ENCODE results near the gene LRRC4C.

LRRC4C gene

GRCh38 chr11:41133023-41133422 is 326.4 kb downstream of the LRRC4C start:
- no peak for DNase-seq (ENCODE audit: low read depth in 2 of 3, low spot score in 1 of 3)

GRCh38 chr11:41121600-41121999 is 337.9 kb downstream of the LRRC4C start:
- no peak for DNase-seq (ENCODE audit: low read depth in 2 of 3, low spot score in 1 of 3)

- DNase-seq (ENCODE audit: low read depth in 2 of 3, low spot score in 1 of 3): no peak
Measured at GRCh38 chr11:41119484-41119883, 340.0 kb downstream of the LRRC4C start.

GRCh38 chr11:41118521-41118920 is 340.9 kb downstream of the LRRC4C start:
- no peak for DNase-seq (ENCODE audit: low read depth in 2 of 3, low spot score in 1 of 3)

- DNase-seq (ENCODE audit: low read depth in 2 of 3, low spot score in 1 of 3): no peak
Measured at GRCh38 chr11:41116970-41117369, 342.5 kb downstream of the LRRC4C start.

- no peak for DNase-seq (ENCODE audit: low read depth in 2 of 3, low spot score in 1 of 3)
Measured at GRCh38 chr11:41115066-41115465, 344.4 kb downstream of the LRRC4C start.

GRCh38 chr11:41113160-41113559 is 346.3 kb downstream of the LRRC4C start:
- DNase-seq (ENCODE audit: low read depth in 2 of 3, low spot score in 1 of 3): no peak

- no peak for DNase-seq (ENCODE audit: low read depth in 2 of 3, low spot score in 1 of 3)
Measured at GRCh38 chr11:41110527-41110926, 348.9 kb downstream of the LRRC4C start.

- no peak for DNase-seq (ENCODE audit: low read depth in 2 of 3, low spot score in 1 of 3)
Measured at GRCh38 chr11:41102471-41102870, 357.0 kb downstream of the LRRC4C start.

- no peak for DNase-seq (ENCODE audit: low read depth in 2 of 3, low spot score in 1 of 3)
Measured at GRCh38 chr11:41099654-41100053, 359.8 kb downstream of the LRRC4C start.

GRCh38 chr11:41085123-41085522 is 374.3 kb downstream of the LRRC4C start:
- no peak for DNase-seq (ENCODE audit: low read depth in 2 of 3, low spot score in 1 of 3)

GRCh38 chr11:41081756-41082285 is 377.6 kb downstream of the LRRC4C start:
- DNase-seq (ENCODE audit: low read depth in 2 of 3, low spot score in 1 of 3): no peak

- DNase-seq (ENCODE audit: low read depth in 2 of 3, low spot score in 1 of 3): no peak
Measured at GRCh38 chr11:41074318-41074717, 385.1 kb downstream of the LRRC4C start.

GRCh38 chr11:41065432-41065831 is 394.0 kb downstream of the LRRC4C start:
- no peak for DNase-seq (ENCODE audit: low read depth in 2 of 3, low spot score in 1 of 3)

GRCh38 chr11:41058138-41058537 is 401.3 kb downstream of the LRRC4C start:
- no peak for DNase-seq (ENCODE audit: low read depth in 2 of 3, low spot score in 1 of 3)

GRCh38 chr11:41056892-41057569 is 402.4 kb downstream of the LRRC4C start:
- no peak for DNase-seq (ENCODE audit: low read depth in 2 of 3, low spot score in 1 of 3)

GRCh38 chr11:41053894-41054293 is 405.6 kb downstream of the LRRC4C start:
- no peak for DNase-seq (ENCODE audit: low read depth in 2 of 3, low spot score in 1 of 3)

- no peak for DNase-seq (ENCODE audit: low read depth in 2 of 3, low spot score in 1 of 3)
Measured at GRCh38 chr11:41051919-41052635, 407.4 kb downstream of the LRRC4C start.

GRCh38 chr11:41050791-41051190 is 408.7 kb downstream of the LRRC4C start:
- no peak for DNase-seq (ENCODE audit: low read depth in 2 of 3, low spot score in 1 of 3)

GRCh38 chr11:41047229-41047628 is 412.2 kb downstream of the LRRC4C start:
- no peak for DNase-seq (ENCODE audit: low read depth in 2 of 3, low spot score in 1 of 3)

- no peak for DNase-seq (ENCODE audit: low read depth in 2 of 3, low spot score in 1 of 3)
Measured at GRCh38 chr11:41045266-41045665, 414.2 kb downstream of the LRRC4C start.

- no peak for DNase-seq (ENCODE audit: low read depth in 2 of 3, low spot score in 1 of 3)
Measured at GRCh38 chr11:41044747-41045146, 414.7 kb downstream of the LRRC4C start.

GRCh38 chr11:41042688-41043087 is 416.8 kb downstream of the LRRC4C start:
- DNase-seq (ENCODE audit: low read depth in 2 of 3, low spot score in 1 of 3): no peak
